ENCODE measurements around the gene DSEL. TPM values are rescaled to one million over a fixed set of nuclear protein-coding genes. Genes with fewer than 3 reads are reported as not detected.
A peak's percentile ranks its signal among the peaks of the same experiment; 100 is the strongest.

The DSEL gene
- total and polyA plus RNA-seq, 12 donors: 0.73 to 3.2 (median 2.1) TPM

DNA sequence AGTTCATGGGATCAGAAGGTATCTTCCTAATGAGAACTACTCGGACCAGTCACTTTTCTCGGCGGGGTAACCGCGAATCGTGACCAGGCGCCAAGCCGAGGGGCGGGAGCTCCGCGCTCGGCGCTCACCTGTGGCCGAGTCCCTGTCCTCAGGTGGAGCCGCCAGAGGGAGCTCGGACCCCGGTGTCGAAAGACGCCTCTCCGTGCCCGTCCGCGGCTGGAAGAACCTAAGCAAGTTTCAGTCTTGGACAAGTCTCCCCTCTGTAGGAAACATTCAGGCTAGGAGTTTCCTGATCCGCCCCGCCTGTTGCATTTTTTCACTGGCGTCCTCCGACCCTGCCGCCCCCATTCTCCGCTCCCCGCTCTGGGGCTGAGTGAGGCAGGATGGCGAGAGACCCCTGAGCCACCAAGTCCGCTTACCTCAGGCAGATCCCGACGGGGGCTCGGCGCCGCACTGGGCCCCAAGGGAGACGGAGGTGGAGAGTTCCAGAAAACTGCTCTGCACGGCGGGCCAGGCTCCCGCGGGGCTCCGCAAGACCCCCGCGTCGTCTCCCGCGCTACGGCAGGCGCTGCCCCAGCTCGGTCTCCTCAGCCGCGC, 480 bp downstream of the DSEL start:
- Histone ChIP-seq H3K36me3 (peaks cover 0 to 7% (median 0%) of the 10 kb centered on the region in 9 donors), H3K9me3 (no peaks in the 10 kb centered on the region), H3K4me3 (peak overlapping the region; percentile 68 to 98 (median 86)), H3K27me3 (peaks cover 0 to 16% (median 0%) of the 10 kb centered on the region in 7 donors), H3K4me1 (peaks cover 0 to 22% (median 11%) of the 10 kb centered on the region in 9 donors), H3K27ac (peak overlapping the region; percentile 64 to 92 (median 86))
- intact Hi-C loops (cut with DNase I): loop anchor here in 2 of 10 donors (10.0 kb wide), 2 partner anchors 1139 to 1149 kb away; no protein-coding TSS in a partner anchor
- peak; percentile 62 to 84 (median 73) for ATAC-seq
- TF ChIP-seq, protein P1, sequence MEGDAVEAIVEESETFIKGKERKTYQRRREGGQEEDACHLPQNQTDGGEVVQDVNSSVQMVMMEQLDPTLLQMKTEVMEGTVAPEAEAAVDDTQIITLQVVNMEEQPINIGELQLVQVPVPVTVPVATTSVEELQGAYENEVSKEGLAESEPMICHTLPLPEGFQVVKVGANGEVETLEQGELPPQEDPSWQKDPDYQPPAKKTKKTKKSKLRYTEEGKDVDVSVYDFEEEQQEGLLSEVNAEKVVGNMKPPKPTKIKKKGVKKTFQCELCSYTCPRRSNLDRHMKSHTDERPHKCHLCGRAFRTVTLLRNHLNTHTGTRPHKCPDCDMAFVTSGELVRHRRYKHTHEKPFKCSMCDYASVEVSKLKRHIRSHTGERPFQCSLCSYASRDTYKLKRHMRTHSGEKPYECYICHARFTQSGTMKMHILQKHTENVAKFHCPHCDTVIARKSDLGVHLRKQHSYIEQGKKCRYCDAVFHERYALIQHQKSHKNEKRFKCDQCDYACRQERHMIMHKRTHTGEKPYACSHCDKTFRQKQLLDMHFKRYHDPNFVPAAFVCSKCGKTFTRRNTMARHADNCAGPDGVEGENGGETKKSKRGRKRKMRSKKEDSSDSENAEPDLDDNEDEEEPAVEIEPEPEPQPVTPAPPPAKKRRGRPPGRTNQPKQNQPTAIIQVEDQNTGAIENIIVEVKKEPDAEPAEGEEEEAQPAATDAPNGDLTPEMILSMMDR (IDR thresholded peaks at IDR 0.05): peak; percentile 53 to 85 (median 69)
- DNase-seq: peak; percentile 81
- 0% methylated on average over 52 to 53 of the region's 53 CpGs for WGBS, 2 donors

DNA sequence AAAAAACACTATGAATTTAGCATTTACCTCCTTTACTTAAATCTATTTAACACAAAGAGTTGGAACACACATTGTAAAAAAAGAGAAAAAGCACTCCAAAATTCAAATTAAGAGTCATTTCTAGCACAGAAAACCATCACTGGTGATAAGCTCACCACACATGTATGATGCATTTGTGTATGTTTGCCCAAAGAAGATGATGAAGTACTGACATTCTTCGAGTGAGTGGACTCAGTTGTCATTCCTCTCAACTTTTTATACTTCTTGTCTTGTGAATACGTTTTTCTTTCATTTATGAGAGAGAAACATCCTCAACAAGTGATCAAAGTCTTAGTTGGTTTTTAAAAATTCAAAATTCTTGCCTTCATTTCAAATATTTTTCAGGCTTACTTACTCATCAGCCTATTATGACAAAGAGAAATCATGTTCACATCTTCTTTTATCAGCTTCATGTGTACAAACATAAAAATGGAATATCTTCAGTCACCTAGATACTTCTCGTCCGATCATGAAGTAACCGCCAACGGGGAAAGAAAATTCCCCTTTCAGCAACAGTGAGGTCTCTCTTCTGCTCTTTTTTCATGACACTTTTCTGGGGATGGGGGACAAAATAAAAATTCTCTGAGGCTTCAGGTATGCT, 1.5 kb downstream of the DSEL start:
- H3K36me3 ChIP-seq: peaks cover 0 to 7% (median 0%) of the 10 kb centered on the region in 9 donors
- intact Hi-C loops (cut with DNase I): loop anchor here in 2 of 10 donors (10.0 kb wide), 2 partner anchors 1140 to 1150 kb away; no protein-coding TSS in a partner anchor
- H3K4me1 ChIP-seq: peaks cover 0 to 22% (median 11%) of the 10 kb centered on the region in 9 donors
- TF ChIP-seq, protein P1 (IDR thresholded peaks at IDR 0.05): no peak
- WGBS, 2 donors: 75% methylated on average over 6 of the region's 6 CpGs
- DNase-seq (no peak), ATAC-seq (no peak)
- H3K4me3 ChIP-seq: peak overlapping the region in 9 of 10 donors; percentile 77 to 98 (median 87)
- H3K27me3 ChIP-seq: peaks cover 0 to 16% (median 0%) of the 10 kb centered on the region in 7 donors
- no peak overlapping the region for H3K27ac ChIP-seq
- H3K9me3 ChIP-seq: no peaks in the 10 kb centered on the region

DNA sequence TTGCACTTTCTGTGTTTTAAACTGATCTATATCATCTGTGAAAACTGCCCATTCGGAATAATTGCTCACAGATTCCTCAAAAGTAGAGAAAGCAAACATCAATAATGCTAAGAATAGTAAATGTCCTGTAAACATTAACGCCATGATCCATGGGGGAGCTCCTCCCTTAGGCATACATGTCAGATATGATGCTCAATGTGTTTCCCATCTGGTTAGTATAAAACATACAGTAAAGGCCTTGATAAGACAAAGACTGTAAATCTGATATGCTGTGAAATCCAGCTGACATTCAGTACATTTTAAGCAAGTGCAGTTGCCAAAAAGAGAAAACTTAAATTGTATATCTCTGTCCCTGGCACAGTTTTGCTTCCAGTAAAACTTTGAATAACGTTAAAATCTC, 2.1 kb downstream of the DSEL start:
- WGBS, 2 donors: 74 to 79% methylated on average over 3 of the region's 3 CpGs

DNA sequence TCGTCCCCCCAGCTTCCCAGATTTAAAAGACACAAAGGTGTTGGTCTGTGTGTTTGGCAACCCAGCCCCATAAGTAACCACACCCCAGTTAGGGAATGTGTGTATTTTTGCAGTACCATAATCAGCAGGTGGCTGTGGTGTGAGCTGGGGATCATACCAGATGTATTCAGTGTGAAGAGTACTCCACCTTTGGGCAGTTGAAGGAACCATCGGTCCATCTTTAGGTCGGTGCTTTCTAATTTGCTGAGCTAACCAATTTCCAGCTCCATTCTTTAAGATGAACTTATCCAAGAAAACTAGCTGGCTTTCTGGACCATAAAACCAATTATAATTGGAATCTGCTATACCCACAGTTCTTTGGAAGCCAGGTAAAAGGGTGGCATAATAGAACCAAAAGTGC, 3.2 kb downstream of the DSEL start:
- Histone ChIP-seq H3K4me3 (no peak overlapping the region), H3K27ac (no peak overlapping the region), H3K36me3 (peaks cover 0 to 7% (median 0%) of the 10 kb centered on the region in 9 donors), H3K4me1 (peaks cover 0 to 22% (median 11%) of the 10 kb centered on the region in 9 donors), H3K27me3 (peaks cover 0 to 16% (median 0%) of the 10 kb centered on the region in 7 donors), H3K9me3 (no peaks in the 10 kb centered on the region)
- DNase-seq (no peak), ATAC-seq (no peak)
- intact Hi-C loops (cut with DNase I): loop anchor here in 2 of 10 donors (10.0 kb wide), 2 partner anchors 1142 to 1152 kb away; no protein-coding TSS in a partner anchor
- TF ChIP-seq, protein P1 (IDR thresholded peaks at IDR 0.05): no peak
- 88 to 89% methylated on average over 3 of the region's 3 CpGs for WGBS, 2 donors

More for the DNA sequence above, 2.1 kb downstream of the DSEL start:
- ATAC-seq (no peak), DNase-seq (no peak)
- Histone ChIP-seq H3K27ac (no peak overlapping the region), H3K4me1 (peaks cover 0 to 22% (median 11%) of the 10 kb centered on the region in 9 donors), H3K36me3 (peaks cover 0 to 7% (median 0%) of the 10 kb centered on the region in 9 donors), H3K9me3 (no peaks in the 10 kb centered on the region), H3K27me3 (peaks cover 0 to 16% (median 0%) of the 10 kb centered on the region in 7 donors), H3K4me3 (peak overlapping the region in 2 of 10 donors; percentile 77 to 89)
- intact Hi-C loops (cut with DNase I): loop anchor here in 2 of 10 donors (10.0 kb wide), 2 partner anchors 1140 to 1150 kb away; no protein-coding TSS in a partner anchor
- TF ChIP-seq, protein P1 (IDR thresholded peaks at IDR 0.05): no peak

Measured in heart right ventricle (tissue), 16 donors.